ENCODE results near the gene GJB3. TPM values are rescaled to one million over a fixed set of nuclear protein-coding genes. Genes with fewer than 3 reads are reported as not detected.
"Not testable (repeated sequence)": the region's sequence is repeated elsewhere in the genome, so short reads cannot be mapped to it uniquely, and the experiment has no call there.

Gene GJB3
- total RNA-seq, 1 donor from 2014 or later: not detected

GRCh38 chr1:34785231-34785874 lies 4.3 kb downstream of the GJB3 start:
- no peak for DNase-seq (ENCODE audit: low read depth)

- no peak for DNase-seq (ENCODE audit: low read depth)
Measured at GRCh38 chr1:34785875-34786470, 5.0 kb downstream of the GJB3 start.

GRCh38 chr1:34786521-34787325 lies 5.7 kb downstream of the GJB3 start:
- peak; percentile 71 for DNase-seq (ENCODE audit: low read depth)

DNA sequence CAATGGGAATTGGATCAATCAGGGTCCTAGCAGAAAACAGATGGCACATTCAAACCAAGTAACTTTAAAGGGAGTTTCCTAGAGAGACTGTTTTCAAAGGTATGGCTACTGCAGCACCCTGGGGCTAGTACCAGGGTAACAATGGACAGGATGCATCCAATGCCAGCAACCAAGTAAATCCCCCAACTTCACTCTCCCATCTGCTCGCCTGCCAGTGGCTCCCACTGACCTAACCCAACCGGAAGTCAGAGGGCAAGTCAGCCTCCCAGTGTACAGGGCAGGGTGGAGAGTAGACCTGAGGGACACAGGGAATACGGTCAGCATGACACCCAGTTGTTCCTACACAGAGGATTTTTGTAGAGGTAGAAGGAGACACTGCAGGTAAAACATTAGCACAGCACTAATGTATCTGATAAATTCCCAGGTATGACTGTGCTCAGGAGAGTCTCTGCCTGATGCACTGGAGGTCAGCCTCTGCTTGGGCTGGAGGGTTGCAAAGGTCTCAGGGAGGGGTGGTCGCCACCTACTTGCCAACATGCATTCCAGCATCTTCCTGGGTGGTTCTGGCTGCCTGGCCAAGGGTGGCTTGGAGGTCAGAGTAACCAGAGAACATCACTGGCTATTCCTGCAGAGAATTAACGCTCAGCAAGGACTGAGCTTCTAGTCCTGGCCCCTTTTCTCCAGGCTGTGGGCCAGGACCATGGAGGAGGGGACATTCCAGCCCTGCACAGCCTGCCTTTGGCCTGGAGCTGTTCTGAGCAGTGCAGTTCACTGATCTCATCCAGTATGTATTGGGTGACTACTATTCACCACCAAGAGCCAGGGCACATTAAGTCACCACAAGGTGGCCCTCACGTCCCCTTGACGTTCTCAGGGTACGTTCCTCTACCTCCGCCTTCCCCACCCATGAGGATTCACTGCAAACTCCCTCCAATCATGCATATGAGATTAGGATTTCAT lies 6.7 kb downstream of the GJB3 start:
- peak; percentile 8 for DNase-seq (ENCODE audit: low read depth)

DNA sequence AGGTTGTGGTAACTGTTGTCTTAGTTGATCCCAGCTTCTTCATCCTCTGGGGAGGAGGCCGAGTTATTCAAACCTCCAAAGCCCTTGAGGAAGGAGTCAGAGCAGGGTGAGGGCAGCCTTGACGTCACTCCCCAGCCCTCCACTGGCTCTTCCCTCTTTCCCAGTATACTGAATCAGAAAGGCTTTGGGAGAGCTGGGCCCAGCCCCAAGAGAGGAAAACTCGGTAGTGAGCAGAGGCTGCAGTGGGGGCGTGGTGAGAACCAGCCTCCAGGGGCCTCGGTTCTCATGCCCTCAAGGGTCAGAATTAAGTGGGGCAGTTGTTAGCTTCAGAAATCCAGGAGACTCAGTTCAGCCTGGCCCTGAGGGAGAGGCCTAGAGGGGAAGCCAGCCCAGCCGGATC lies 10.0 kb downstream of the GJB3 start:
- DNase-seq (ENCODE audit: low read depth): no peak

GRCh38 chr1:34792424-34792823 lies 11.4 kb downstream of the GJB3 start:
- no peak for DNase-seq (ENCODE audit: low read depth)

DNA sequence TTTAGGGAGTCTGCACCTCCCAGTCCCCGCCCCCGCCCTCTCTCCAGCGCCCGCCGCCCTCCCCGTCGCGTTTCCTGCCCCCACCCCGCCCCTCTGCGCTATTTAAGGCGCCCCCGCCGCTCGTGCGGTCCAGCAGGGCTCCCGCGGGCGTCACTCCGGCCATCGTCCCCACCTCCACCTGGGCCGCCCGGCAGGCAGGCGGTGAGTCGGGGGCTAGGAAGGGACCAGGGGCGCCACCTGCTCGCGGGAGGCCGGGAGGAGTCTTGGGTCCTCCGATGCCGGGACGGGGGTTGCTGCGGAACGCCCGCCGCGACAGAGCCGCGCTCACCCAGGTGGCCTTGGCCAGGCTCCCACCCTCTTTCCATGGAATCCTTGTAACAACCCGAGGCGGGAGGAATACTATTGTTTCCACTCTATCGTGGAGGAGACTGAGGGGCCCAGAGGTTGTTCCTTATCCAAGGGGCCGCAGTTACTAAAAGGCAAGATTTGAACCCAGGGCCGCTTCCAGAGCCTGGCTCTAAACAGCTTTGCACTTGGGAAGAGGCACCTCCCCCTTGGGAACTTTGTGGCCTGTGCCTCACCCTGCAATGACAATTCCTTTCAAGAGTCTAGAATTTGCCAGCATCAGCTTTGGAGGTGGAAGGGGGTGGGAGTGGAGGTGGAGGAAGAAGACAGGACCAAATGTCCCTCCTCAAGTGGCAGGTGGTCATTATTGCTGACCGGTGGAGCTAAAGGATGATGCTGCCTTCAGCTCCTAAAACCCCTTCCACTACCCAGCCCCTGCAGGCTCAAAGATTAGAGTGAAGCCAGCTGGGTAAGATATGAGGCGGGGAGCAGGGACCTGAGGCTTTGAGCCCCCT lies 12.1 kb downstream of the GJB3 start, which contains the start of gene GJA4:
TSS of gene GJA4 (plus strand) at position 132 of the 860 bp plus-strand sequence. CDS start 1,215 bp downstream, outside the sequence.
- DNase-seq (ENCODE audit: low read depth): no peak

GRCh38 chr1:34794001-34794789 lies 13.2 kb downstream of the GJB3 start:
- DNase-seq (ENCODE audit: low read depth): no peak

GRCh38 chr1:34794790-34795180 lies 13.8 kb downstream of the GJB3 start:
- DNase-seq (ENCODE audit: low read depth): no peak

- no peak for DNase-seq (ENCODE audit: low read depth)
Measured at GRCh38 chr1:34795916-34796315, 14.9 kb downstream of the GJB3 start.

DNA sequence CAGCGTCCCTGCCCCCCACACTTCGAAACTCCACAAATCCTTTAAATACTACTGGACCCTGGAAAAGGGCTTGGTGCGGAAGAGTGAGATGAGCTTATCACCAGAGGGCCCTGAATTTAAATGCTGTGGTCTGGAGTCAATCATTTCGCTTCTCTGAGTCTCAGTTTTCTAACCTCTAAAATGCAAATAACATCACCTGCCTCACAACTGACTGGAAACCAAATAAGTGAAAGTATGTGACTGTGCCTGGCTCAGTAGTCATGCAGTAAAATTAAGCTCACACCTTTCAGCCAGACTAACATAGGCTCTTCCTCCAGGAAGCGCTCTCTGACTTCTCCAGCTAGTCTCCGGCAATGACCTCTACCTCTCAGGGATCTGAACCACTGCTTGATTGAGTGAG lies 16.0 kb downstream of the GJB3 start:
- no peak for DNase-seq (ENCODE audit: low read depth)

DNA sequence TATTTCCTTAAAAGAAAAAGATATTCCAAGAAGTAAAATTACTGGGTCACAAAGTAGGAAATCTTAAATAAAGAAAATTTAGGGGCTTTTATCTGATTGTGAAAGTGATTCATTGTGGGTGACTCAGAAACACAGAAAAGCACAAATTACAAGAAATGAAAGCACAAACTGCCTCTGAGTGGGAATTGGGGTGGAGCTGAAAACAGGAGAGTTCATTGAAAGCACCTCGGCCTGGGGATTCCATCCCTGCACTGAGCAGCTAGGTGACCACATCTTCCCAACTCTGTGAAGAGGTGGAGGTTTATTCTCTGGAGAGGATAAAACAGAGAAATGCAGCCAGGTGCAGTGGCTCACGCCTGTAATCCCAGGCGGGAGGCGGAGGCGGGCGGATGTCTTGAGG lies 19.2 kb downstream of the GJB3 start:
- no peak for DNase-seq (ENCODE audit: low read depth)

DNA sequence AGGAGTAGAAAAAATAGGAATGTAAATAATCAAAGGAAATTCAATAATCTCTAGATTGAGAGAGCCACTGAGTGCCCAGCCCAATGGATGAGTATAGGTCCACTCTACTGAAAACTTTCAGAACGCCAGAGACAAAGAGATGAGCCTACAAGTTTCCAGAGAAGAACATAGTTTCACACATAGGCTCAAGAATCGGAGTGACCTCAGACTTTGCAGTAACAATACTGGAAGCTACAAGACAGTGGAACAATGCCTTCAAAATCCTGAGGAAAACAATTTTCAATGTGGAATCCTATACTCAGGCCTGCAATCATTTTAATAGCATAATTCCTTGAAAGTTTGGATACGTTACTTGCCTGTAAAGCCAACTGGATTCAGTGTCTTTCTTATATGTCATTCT lies 22.8 kb downstream of the GJB3 start:
- DNase-seq (ENCODE audit: low read depth): no peak

DNA sequence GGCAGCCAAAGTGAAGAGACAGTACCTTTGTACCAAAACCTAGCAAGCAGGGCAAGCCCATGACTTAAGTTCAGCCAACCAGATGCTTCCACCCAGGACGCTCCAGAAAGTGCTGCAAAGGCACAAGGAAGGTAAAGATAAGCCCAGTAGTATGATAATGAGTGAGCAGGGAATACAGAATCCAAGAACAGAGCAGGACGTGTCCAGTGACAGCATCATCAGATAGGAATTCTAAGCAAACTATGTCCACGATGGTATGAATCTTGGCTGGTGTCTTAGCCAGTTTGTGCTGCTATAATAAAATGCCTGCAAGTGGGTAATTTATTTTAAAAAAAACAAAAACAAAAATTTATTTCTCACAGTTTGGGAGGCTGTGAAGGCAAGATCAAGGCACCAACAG lies 25.4 kb downstream of the GJB3 start:
- DNase-seq (ENCODE audit: low read depth): peak; percentile 6

- DNase-seq (ENCODE audit: low read depth): peak; percentile 3
Measured at GRCh38 chr1:34808051-34808810, 27.2 kb downstream of the GJB3 start.

GRCh38 chr1:34810781-34811180 lies 29.8 kb downstream of the GJB3 start:
- not testable (repeated sequence) for DNase-seq (ENCODE audit: low read depth)

GRCh38 chr1:34816332-34816731 lies 35.3 kb downstream of the GJB3 start:
- no peak for DNase-seq (ENCODE audit: low read depth)

DNA sequence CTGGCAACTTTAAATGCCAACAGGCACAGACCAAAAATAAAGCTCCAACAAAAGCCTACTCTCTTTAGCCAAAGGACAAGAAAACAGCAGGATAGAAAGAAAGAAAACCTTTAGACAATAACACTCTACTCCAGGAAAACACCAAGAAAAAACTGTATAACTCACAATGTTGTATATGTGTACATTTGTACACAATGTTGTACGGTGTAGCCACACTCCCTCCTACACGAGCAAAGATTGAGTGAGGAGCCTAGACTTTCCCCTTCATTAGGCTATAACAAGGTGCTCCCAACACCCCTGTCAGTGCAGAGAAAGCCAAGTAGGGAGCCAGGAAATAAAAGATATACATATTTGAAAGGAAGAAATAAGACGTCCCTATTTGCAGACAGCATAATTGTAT lies 35.8 kb downstream of the GJB3 start:
- DNase-seq (ENCODE audit: low read depth): no peak

GRCh38 chr1:34818862-34819261 lies 37.8 kb downstream of the GJB3 start:
- not testable (repeated sequence) for DNase-seq (ENCODE audit: low read depth)
